IMR-90 (cell line): ENCODE results near the gene RASSF3. TPM values are rescaled to one million over a fixed set of nuclear protein-coding genes. Genes with fewer than 3 reads are reported as not detected.

ENCODE experiments used
- ATAC-seq: fragments of 200-7000 bp; cut with Tn5 transposase; 2 replicates; pipeline ENCODE4 v1.9.1; 2020; ENCODE audit warnings: low read depth, mild to moderate bottlenecking, moderate library complexity
- BruUV-seq: library from RNA; stranded (reverse); fragments of 400-500 nt; replicated peaks from 2 replicates; lab custom pipeline; 2021; lab: Mats Ljungman, UMichigan
- CTCF ChIA-PET: fragments of 300-600 bp; formaldehyde crosslinking; extraction: SDS; loops from one replicate; lab custom pipeline; 2021; ENCODE audit warnings: antibody characterized with exemption; lab: Yijun Ruan, JAX
- POLR2A ChIA-PET: fragments of 300-600 bp; sonication (Branson Sonifier 250); formaldehyde crosslinking; loops from one replicate; lab custom pipeline; 2022; ENCODE audit warnings: antibody characterized with exemption; ENCODE audit not compliant: unreplicated experiment; lab: Charles Lee
- DNase-seq: peaks from one replicate; pipeline ENCODE4 v3.0.0; 2013
- H2AFZ ChIP-seq: replicated peaks from 2 replicates; pipeline ENCODE3; 2013; ENCODE audit warnings: low read length, mild to moderate bottlenecking; ENCODE audit not compliant: poor library complexity
- H2AK5ac ChIP-seq: 2 replicates; pipeline ENCODE4 v1.6.1; 2013; ENCODE audit warnings: low read depth, low read length, inconsistent platforms
- H2AK9ac ChIP-seq: replicated peaks from 2 replicates; pipeline ENCODE3; 2013; ENCODE audit warnings: mild to moderate bottlenecking, low read depth, low read length, moderate library complexity; ENCODE audit not compliant: poor library complexity
- H2BK120ac ChIP-seq: 2 replicates; pipeline ENCODE4 v1.6.1; 2013; ENCODE audit warnings: low read depth, low read length, inconsistent platforms
- H2BK15ac ChIP-seq: 3 replicates; pipeline ENCODE4 v1.6.1; 2013; ENCODE audit warnings: low read depth, low read length, inconsistent platforms
- H2BK20ac ChIP-seq: 2 replicates; pipeline ENCODE4 v1.6.1; 2013; ENCODE audit warnings: low read depth, mild to moderate bottlenecking, inconsistent platforms, low read length, moderate library complexity
- H2BK5ac ChIP-seq: 2 replicates; pipeline ENCODE4 v1.6.1; 2013; ENCODE audit warnings: mild to moderate bottlenecking, low read depth, low read length, inconsistent platforms; ENCODE audit not compliant: poor library complexity, severe bottlenecking
- H3K14ac ChIP-seq: replicated peaks from 2 replicates; pipeline ENCODE4 v1.6.1; 2013; ENCODE audit warnings: low read depth, low read length, inconsistent platforms
- H3K18ac ChIP-seq: 2 replicates; pipeline ENCODE4 v1.6.1; 2013; ENCODE audit warnings: low read depth, low read length, control low read depth
- H3K23ac ChIP-seq: 2 replicates; pipeline ENCODE4 v1.6.1; 2013; ENCODE audit warnings: low read depth, low read length, inconsistent platforms
- H3K27ac ChIP-seq: 2 replicates; pipeline ENCODE4 v1.5.1; 2013; ENCODE audit warnings: mild to moderate bottlenecking, control low read depth, low read length; ENCODE audit not compliant: insufficient read depth
- H3K27me3 ChIP-seq: 2 replicates; pipeline ENCODE4 v1.6.1; 2013; ENCODE audit warnings: low read length; ENCODE audit not compliant: control insufficient read depth, insufficient read depth
- H3K36me3 ChIP-seq: 2 replicates; pipeline ENCODE4 v1.6.1; 2013; ENCODE audit warnings: low read length, mixed read lengths; ENCODE audit not compliant: control insufficient read depth, insufficient read depth
- H3K4ac ChIP-seq: 2 replicates; pipeline ENCODE4 v1.6.1; 2013; ENCODE audit warnings: low read depth, low read length, inconsistent platforms
- H3K4me1 ChIP-seq: 2 replicates; pipeline ENCODE4 v1.6.1; 2013; ENCODE audit warnings: low read length, mixed read lengths; ENCODE audit not compliant: control insufficient read depth, insufficient read depth
- H3K4me2 ChIP-seq: 2 replicates; pipeline ENCODE4 v1.6.1; 2013; ENCODE audit warnings: low read depth, mild to moderate bottlenecking, control low read depth, low read length, moderate library complexity
- H3K4me3 ChIP-seq: 2 replicates; pipeline ENCODE4 v1.5.1; 2013; ENCODE audit warnings: low read depth, mild to moderate bottlenecking, control low read depth, low read length, moderate library complexity; ENCODE audit not compliant: insufficient read depth
- H3K56ac ChIP-seq: 2 replicates; pipeline ENCODE4 v1.6.1; 2013; ENCODE audit warnings: low read length, inconsistent platforms; ENCODE audit not compliant: insufficient read depth; ENCODE audit errors: extremely low read depth
- H3K79me1 ChIP-seq, 2 experiments: 2 replicates each; pipeline ENCODE4 v1.6.1; 2013; ENCODE audit warnings: low read length in 2 of 2, inconsistent platforms in 1 of 2, low read depth in 1 of 2
- H3K9ac ChIP-seq: 2 replicates; pipeline ENCODE4 v1.6.1; 2013; ENCODE audit warnings: low read depth, low read length, control low read depth
- H3K9me1 ChIP-seq: 2 replicates; pipeline ENCODE4 v1.6.1; 2013; ENCODE audit warnings: low read length, inconsistent platforms; ENCODE audit not compliant: insufficient read depth
- H3K9me3 ChIP-seq: 2 replicates; pipeline ENCODE4 v1.6.1; 2013; ENCODE audit warnings: low read length; ENCODE audit not compliant: control insufficient read depth, insufficient read depth
- H4K20me1 ChIP-seq: 2 replicates; pipeline ENCODE4 v1.6.1; 2013; ENCODE audit warnings: low read length, inconsistent platforms; ENCODE audit not compliant: insufficient read depth
- H4K5ac ChIP-seq: 2 replicates; pipeline ENCODE4 v1.6.1; 2013; ENCODE audit warnings: mild to moderate bottlenecking, low read depth, low read length, control low read depth
- H4K8ac ChIP-seq, 2 experiments: 2 replicates each; pipeline ENCODE4 v1.6.1; 2013; ENCODE audit warnings: low read depth in 2 of 2, low read length in 2 of 2, control low read depth in 1 of 2, inconsistent platforms in 1 of 2
- H4K91ac ChIP-seq: 2 replicates; pipeline ENCODE4 v1.6.1; 2013; ENCODE audit warnings: low read depth, low read length, inconsistent platforms; ENCODE audit not compliant: insufficient read depth
- BHLHE40 ChIP-seq: fragments of 150-350 bp; IDR thresholded peaks from 2 replicates; pipeline ENCODE4 v1.6.1; 2016; ENCODE audit warnings: mild to moderate bottlenecking, low read depth, low read length
- CHD1 ChIP-seq: IDR thresholded peaks from 2 replicates; pipeline ENCODE4 v1.6.1; 2012; ENCODE audit warnings: low read depth, low read length, improper control_type of control experiment
- MAFK ChIP-seq: IDR thresholded peaks from 2 replicates; pipeline ENCODE4 v1.6.1; 2012; ENCODE audit warnings: low read depth, low read length, improper control_type of control experiment
- MAZ ChIP-seq: IDR thresholded peaks from 2 replicates; pipeline ENCODE4 v1.6.1; 2012; ENCODE audit warnings: low read depth, mild to moderate bottlenecking, low read length, improper control_type of control experiment, moderate library complexity, borderline replicate concordance
- NFE2L2 ChIP-seq: fragments of 150-350 bp; IDR thresholded peaks from 2 replicates; pipeline ENCODE4 v1.6.1; 2016; ENCODE audit warnings: low read depth, mild to moderate bottlenecking, low read length
- POLR2A ChIP-seq: IDR thresholded peaks from 2 replicates; pipeline ENCODE4 v1.6.1; 2012; ENCODE audit warnings: mild to moderate bottlenecking, low read depth, low read length
- RAD21 ChIP-seq: IDR thresholded peaks from 2 replicates; pipeline ENCODE4 v1.6.1; 2012; ENCODE audit warnings: low read length, improper control_type of control experiment
- RFX5 ChIP-seq: IDR thresholded peaks from 2 replicates; pipeline ENCODE4 v1.8.0; 2012; ENCODE audit warnings: low read depth, mild to moderate bottlenecking, low read length, moderate library complexity
- SMC3 ChIP-seq: fragments of 150-350 bp; IDR thresholded peaks from 2 replicates; pipeline ENCODE4 v1.6.1; 2016; ENCODE audit warnings: low read depth, mild to moderate bottlenecking, antibody characterized with exemption, low read length, moderate library complexity
- WGBS, 2 experiments: methylation state at CpG; one replicate each; pipeline versions ENCODE4 v1.1.5 to v1.1.7; 2013; ENCODE audit warnings: missing lambda C conversion rate in 2 of 2; ENCODE audit not compliant: insufficient read length in 1 of 2; ENCODE audit errors: extremely low coverage in 2 of 2; 5-methylcytosine and 5-hydroxymethylcytosine counted together
- dilution Hi-C: fragments of 300-500 bp; cut with HindIII; formaldehyde crosslinking; loops from one replicate; pipeline ENCODE4 v1.14.3; 2018; ENCODE audit warnings: low sequenced_read_pairs; ENCODE audit not compliant: unreplicated experiment
- in situ Hi-C: fragments of 300-500 bp; cut with MboI; formaldehyde crosslinking; loops from 3 replicates; pipeline ENCODE4 v1.14.3; 2019; ENCODE audit warnings: low sequenced_read_pairs, inconsistent platforms, mixed read lengths
- intact Hi-C: fragments of 100-400 bp; cut with micrococcal nuclease; formaldehyde crosslinking; loops from 2 replicates; pipeline ENCODE4 v1.10.0; 2022
- polyA plus RNA-seq, 3 experiments: library from polyadenylated mRNA; depleted of rRNA; stranded (reverse); fragments of >200 nt; gene quantifications; 2 replicates each; pipeline ENCODE4 v1.2.3, GENCODE V29; 2012; ENCODE audit warnings: low replicate concordance in 1 of 3
- total RNA-seq: library from RNA; depleted of rRNA; stranded (reverse); fragments of >200 nt; gene quantifications from 2 replicates; pipeline ENCODE4 v1.2.3, GENCODE V29; 2012
- TF ChIP-seq, protein P1 (sequence below): fragments of 150-350 bp; IDR thresholded peaks from 2 replicates; pipeline ENCODE4 v1.6.1; 2016; ENCODE audit warnings: low read depth, mild to moderate bottlenecking, low read length, moderate library complexity, borderline replicate concordance

The RASSF3 gene
- total and polyA plus RNA-seq, 2 of the 4 experiments (the other 2 are of a cell fraction) = 18.7 to 39.3 TPM

DNA sequence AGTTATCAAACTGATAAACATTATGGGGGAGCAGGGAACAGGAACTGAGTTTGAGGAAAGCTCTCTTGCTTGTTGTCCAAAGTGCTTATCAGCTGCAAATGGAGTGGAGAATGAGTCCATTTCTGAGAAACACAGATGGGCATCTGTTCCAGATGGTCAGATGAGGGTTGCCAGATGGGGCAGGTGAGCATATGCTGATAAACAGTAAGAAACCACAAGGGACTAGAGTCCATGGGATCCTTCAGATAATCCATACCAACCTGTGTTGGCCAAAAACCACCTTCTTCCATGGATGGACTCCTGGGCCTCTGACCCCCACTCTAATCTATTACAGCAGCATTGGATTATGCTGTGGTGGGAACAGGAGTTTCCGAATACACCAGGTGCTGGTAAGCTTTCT lies 110.6 kb downstream of the RASSF3 start:
- no peaks in the 10 kb centered on the region for H4K20me1 ChIP-seq
- ChIA-PET CTCF (interaction anchor here (1.6 kb wide), 1 partner anchor 172 kb away, joined by 3 read pairs; no protein-coding TSS in a partner anchor), POLR2A (interaction anchor here (0.5 kb wide), 1 partner anchor 10 kb away, joined by 6 read pairs; no protein-coding TSS in a partner anchor)
- ATAC-seq (no peak), DNase-seq (no peak)
- no peak overlapping the region for H3K4me3 ChIP-seq
- H2BK120ac ChIP-seq = no peak overlapping the region
- no peak overlapping the region for H4K5ac ChIP-seq
- H2AK9ac ChIP-seq = no peak overlapping the region
- peaks cover 38% of the 10 kb centered on the region for H3K36me3 ChIP-seq
- BruUV-seq = no TSS peak
- H3K23ac ChIP-seq = no peak overlapping the region
- no peak overlapping the region for H3K9ac ChIP-seq
- no peak overlapping the region for H4K91ac ChIP-seq
- TF ChIP-seq RAD21 (no peak), MAFK (no peak), POLR2A (no peak), SMC3 (no peak), RFX5 (no peak), CHD1 (no peak), NFE2L2 (no peak), BHLHE40 (no peak), MAZ (no peak)
- TF ChIP-seq, protein P1, sequence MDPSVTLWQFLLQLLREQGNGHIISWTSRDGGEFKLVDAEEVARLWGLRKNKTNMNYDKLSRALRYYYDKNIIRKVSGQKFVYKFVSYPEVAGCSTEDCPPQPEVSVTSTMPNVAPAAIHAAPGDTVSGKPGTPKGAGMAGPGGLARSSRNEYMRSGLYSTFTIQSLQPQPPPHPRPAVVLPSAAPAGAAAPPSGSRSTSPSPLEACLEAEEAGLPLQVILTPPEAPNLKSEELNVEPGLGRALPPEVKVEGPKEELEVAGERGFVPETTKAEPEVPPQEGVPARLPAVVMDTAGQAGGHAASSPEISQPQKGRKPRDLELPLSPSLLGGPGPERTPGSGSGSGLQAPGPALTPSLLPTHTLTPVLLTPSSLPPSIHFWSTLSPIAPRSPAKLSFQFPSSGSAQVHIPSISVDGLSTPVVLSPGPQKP = no peak
- H3K9me3 ChIP-seq = no peaks in the 10 kb centered on the region
- H3K79me1 ChIP-seq = no peaks in the 10 kb centered on the region
- H3K27me3 ChIP-seq = no peaks in the 10 kb centered on the region
- no peak overlapping the region for H2AK5ac ChIP-seq
- no peak overlapping the region for H4K8ac ChIP-seq
- H3K4me1 ChIP-seq = no peaks in the 10 kb centered on the region
- H3K4me2 ChIP-seq = no peak overlapping the region
- no peak overlapping the region for H2BK15ac ChIP-seq
- H3K27ac ChIP-seq = no peak overlapping the region
- H3K56ac ChIP-seq = no peak overlapping the region
- H3K18ac ChIP-seq = no peak overlapping the region
- in situ Hi-C loops (no loop called here), dilution Hi-C loops (no loop called here), intact Hi-C loops (no loop called here)
- no peak overlapping the region for H2BK5ac ChIP-seq
- H3K9me1 ChIP-seq = peaks cover 4% of the 10 kb centered on the region; the same call in 1 of the 2 replicates
- WGBS, 2 experiments = no CpG with 5 or more reads among the region's 1 CpG
- no peak overlapping the region for H2BK20ac ChIP-seq
- no peak overlapping the region for H3K4ac ChIP-seq
- H3K14ac ChIP-seq = no peak overlapping the region
- no peak overlapping the region for H2AFZ ChIP-seq
